Esophagus muscularis mucosa (tissue), 4 donors: ENCODE measurements around the gene KRTAP22-2.

Experiments
- EP300 ChIP-seq: sonication (generic); formaldehyde crosslinking; IDR thresholded peaks from one replicate; pipeline ENCODE4 v1.6.1; 2017; ENCODE audit warnings: antibody characterized with exemption
- POLR2A ChIP-seq: fragments of 450-650 bp; IDR thresholded peaks from one replicate; pipeline ENCODE4 v1.6.1; 2017; ENCODE audit warnings: antibody characterized with exemption, moderate library complexity, mild to moderate bottlenecking, low read depth
- POLR2AphosphoS5 ChIP-seq, 2 donors: sonication (generic); formaldehyde crosslinking; IDR thresholded peaks; one replicate each; pipeline ENCODE4 v1.6.1; 2017; ENCODE audit warnings: antibody characterized with exemption in 2 of 2
- TF ChIP-seq, protein P1 (sequence below), 3 experiments: fragments of 200-600 bp in 2 of 3; fragments of 450-650 bp in 1 of 3; sonication (generic) in 2 of 3; IDR thresholded peaks; one replicate each; pipeline ENCODE4 v1.5.1; 2017 to 2019; ENCODE audit warnings: antibody characterized with exemption in 3 of 3, mild to moderate bottlenecking in 2 of 3, moderate library complexity in 1 of 3

GRCh38 chr21:30563072-30563471 is 27.1 kb downstream of the KRTAP22-2 start:
- TF ChIP-seq, protein P1, sequence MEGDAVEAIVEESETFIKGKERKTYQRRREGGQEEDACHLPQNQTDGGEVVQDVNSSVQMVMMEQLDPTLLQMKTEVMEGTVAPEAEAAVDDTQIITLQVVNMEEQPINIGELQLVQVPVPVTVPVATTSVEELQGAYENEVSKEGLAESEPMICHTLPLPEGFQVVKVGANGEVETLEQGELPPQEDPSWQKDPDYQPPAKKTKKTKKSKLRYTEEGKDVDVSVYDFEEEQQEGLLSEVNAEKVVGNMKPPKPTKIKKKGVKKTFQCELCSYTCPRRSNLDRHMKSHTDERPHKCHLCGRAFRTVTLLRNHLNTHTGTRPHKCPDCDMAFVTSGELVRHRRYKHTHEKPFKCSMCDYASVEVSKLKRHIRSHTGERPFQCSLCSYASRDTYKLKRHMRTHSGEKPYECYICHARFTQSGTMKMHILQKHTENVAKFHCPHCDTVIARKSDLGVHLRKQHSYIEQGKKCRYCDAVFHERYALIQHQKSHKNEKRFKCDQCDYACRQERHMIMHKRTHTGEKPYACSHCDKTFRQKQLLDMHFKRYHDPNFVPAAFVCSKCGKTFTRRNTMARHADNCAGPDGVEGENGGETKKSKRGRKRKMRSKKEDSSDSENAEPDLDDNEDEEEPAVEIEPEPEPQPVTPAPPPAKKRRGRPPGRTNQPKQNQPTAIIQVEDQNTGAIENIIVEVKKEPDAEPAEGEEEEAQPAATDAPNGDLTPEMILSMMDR (IDR thresholded peaks at IDR 0.05), result no peak
- TF ChIP-seq POLR2A (no peak), EP300 (no peak), POLR2AphosphoS5 (IDR thresholded peaks at IDR 0.05) (no peak)
